OCI-LY1 (cell line): ENCODE measurements around the gene SNX5.
A peak's percentile ranks its signal among the peaks of the same experiment; 100 is the strongest.

ENCODE experiments used
- H2AFZ ChIP-seq: fragments of 200-600 bp; sonication (generic), shearing (Covaris generic); 2 replicates; pipeline ENCODE4 v1.6.0; 2014; ENCODE audit warnings: antibody characterized with exemption, mild to moderate bottlenecking, low read length
- H3F3A ChIP-seq: fragments of 200-600 bp; sonication (generic), shearing (Covaris generic); 2 replicates; pipeline ENCODE4 v1.6.0; 2014; ENCODE audit warnings: mild to moderate bottlenecking, antibody characterized with exemption, low read length, moderate library complexity; ENCODE audit not compliant: insufficient read depth
- H3K27ac ChIP-seq: fragments of 200-600 bp; sonication (generic); 2 replicates; pipeline ENCODE4 v1.5.1; 2014; ENCODE audit warnings: low read length, mixed run types, mild to moderate bottlenecking, low read depth; ENCODE audit not compliant: poor library complexity, severe bottlenecking
- H3K27me3 ChIP-seq: fragments of 200-600 bp; sonication (generic); 2 replicates; pipeline ENCODE4 v1.6.0; 2014; ENCODE audit warnings: antibody characterized with exemption, mild to moderate bottlenecking, low read length, moderate library complexity; ENCODE audit not compliant: insufficient read depth
- H3K36me3 ChIP-seq: fragments of 200-600 bp; sonication (generic); 2 replicates; pipeline ENCODE4 v1.6.1; 2014; ENCODE audit warnings: mild to moderate bottlenecking, antibody characterized with exemption, low read length, moderate library complexity, mixed read lengths; ENCODE audit not compliant: insufficient read depth
- H3K4me1 ChIP-seq: fragments of 200-600 bp; sonication (generic); 2 replicates; pipeline ENCODE4 v1.5.1; 2014; ENCODE audit warnings: mild to moderate bottlenecking, low read length, moderate library complexity; ENCODE audit not compliant: insufficient read depth, severe bottlenecking
- H3K4me2 ChIP-seq: fragments of 200-600 bp; sonication (generic), shearing (Covaris generic); 2 replicates; pipeline ENCODE4 v1.6.1; 2014; ENCODE audit warnings: low read length
- H3K4me3 ChIP-seq: fragments of 200-600 bp; sonication (generic); 2 replicates; pipeline ENCODE4 v1.5.1; 2014; ENCODE audit warnings: low read length, low read depth, mild to moderate bottlenecking, mixed read lengths; ENCODE audit not compliant: poor library complexity, severe bottlenecking
- H3K79me2 ChIP-seq: fragments of 200-600 bp; shearing (Covaris generic); 2 replicates; pipeline ENCODE4 v1.6.1; 2016; ENCODE audit warnings: mixed run types, low read length, mixed read lengths; ENCODE audit not compliant: insufficient read depth
- H3K9ac ChIP-seq: fragments of 200-600 bp; sonication (generic), shearing (Covaris generic); 2 replicates; pipeline ENCODE4 v1.6.1; 2014; ENCODE audit warnings: mild to moderate bottlenecking, low read length, mixed read lengths
- H3K9me2 ChIP-seq: fragments of 200-600 bp; sonication (generic), shearing (Covaris generic); 2 replicates; pipeline ENCODE4 v1.6.1; 2014; ENCODE audit warnings: low read depth, mild to moderate bottlenecking, low read length, mixed read lengths
- H3K9me3 ChIP-seq: fragments of 200-600 bp; shearing (Covaris generic); 2 replicates; pipeline ENCODE4 v1.6.1; 2014; ENCODE audit warnings: low read length, mixed read lengths
- H4K20me1 ChIP-seq: fragments of 200-600 bp; sonication (generic), shearing (Covaris generic); 2 replicates; pipeline ENCODE4 v1.6.0; 2016; ENCODE audit warnings: mild to moderate bottlenecking, low read length; ENCODE audit not compliant: insufficient read depth
- CTCF ChIP-seq: fragments of 200-600 bp; sonication (generic), shearing (Covaris generic); IDR thresholded peaks from 2 replicates; pipeline ENCODE4 v1.5.1; 2017; ENCODE audit warnings: mild to moderate bottlenecking, antibody characterized with exemption, low read length, moderate library complexity, mixed read lengths
- EZH2 ChIP-seq: fragments of 200-600 bp; sonication (generic), shearing (Covaris generic); IDR thresholded peaks from 2 replicates; pipeline ENCODE4 v1.8.0; 2017; ENCODE audit warnings: borderline replicate concordance, mixed run types, mild to moderate bottlenecking, antibody characterized with exemption, low read length, moderate library complexity, mixed read lengths

SNX5 gene

DNA sequence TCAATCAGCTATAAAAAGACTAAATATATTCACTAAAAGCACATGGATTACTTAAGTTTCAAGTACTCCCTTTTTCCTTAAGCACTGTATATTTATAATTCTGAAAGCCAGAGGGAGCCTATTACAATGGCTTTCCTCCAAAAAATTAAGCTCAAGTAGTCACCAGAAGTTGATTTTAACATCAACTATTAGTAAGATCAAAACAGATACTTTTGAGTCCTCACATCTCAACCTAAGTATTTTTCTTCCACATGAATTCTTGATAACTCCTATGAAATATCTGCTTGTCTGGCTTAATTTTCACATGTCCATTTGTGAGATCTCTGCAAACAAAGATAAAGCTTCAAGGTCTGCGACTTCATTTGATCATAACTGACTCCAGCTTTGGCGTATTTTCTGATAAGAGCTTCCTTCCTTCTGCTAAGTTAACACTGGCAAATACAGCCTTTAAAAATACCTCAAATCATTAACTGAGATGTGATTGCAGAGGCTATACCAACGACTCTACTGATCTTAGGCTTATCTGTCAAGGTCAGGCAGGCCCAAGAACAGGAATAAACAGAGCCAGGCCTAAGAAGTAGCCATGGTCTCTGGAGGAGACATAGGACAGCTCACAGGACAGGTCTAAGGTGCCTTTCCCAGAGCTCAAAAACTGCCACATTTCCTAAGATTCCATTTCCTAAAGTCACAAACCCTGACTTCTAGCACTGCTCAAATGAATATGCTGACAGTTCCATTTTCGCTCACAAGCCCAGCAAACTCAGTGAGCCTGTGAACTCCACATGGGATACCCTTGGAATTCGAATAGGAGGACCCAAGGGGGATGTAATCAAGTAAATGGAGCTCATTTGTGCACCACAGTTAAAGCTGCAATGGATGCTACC is 10.0 kb downstream of the SNX5 start:
- H3K36me3 ChIP-seq, result peaks cover 97% of the 10 kb centered on the region
- no peak overlapping the region for H2AFZ ChIP-seq
- no peak overlapping the region for H3K27ac ChIP-seq
- H3K9me2 ChIP-seq, result no peaks in the 10 kb centered on the region
- no peaks in the 10 kb centered on the region for H3K27me3 ChIP-seq
- peak overlapping the region; percentile 26; the same call in 1 of the 2 replicates for H3K4me2 ChIP-seq
- peaks cover 99% of the 10 kb centered on the region for H3K79me2 ChIP-seq
- H4K20me1 ChIP-seq, result peaks cover 3% of the 10 kb centered on the region; the same call in 1 of the 2 replicates
- H3K4me3 ChIP-seq, result no peak overlapping the region
- no peaks in the 10 kb centered on the region for H3K9me3 ChIP-seq
- TF ChIP-seq EZH2 (no peak), CTCF (no peak)
- no peaks in the 10 kb centered on the region for H3F3A ChIP-seq
- H3K4me1 ChIP-seq, result peaks cover 78% of the 10 kb centered on the region
- no peak overlapping the region for H3K9ac ChIP-seq

DNA sequence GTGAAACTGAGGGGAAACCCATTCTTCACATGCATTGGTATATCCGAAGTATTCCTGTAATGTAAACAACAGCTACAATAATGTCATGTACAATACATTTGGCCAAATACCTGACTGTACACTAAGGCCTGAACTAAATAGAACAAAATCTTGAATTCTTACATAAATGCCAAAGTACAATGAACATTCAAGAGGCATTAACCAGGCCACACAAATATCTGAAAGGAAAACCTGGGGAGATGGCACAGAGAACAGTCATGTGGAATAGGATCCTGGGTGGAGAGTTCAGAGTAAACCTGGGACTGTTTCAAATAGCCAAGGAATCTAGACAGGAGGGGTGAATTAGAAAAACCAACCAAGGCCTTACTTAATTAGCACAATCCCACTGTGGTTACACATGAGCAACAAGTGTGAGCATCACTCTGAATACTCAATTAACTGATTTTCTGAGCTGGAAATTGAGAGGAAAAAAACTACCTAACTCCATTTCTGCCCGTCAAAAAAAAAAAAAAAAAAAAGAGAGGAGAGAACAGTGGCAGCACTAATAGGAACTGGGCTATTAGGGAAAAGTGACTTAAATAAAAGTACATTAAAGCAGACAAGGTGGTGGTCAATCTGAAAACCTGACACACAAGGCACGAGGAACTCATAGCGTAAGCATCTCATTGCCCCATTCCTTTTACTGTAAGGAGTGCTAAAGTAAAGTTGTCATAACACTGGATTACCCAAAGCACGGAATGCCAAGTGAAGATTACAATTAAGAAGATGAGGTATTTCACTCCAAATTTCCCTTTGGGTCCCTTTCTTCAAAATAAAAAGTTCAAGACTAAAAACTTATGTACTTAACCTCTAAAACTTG is 10.9 kb downstream of the SNX5 start:
- Histone ChIP-seq H3K4me3 (no peak overlapping the region), H3K36me3 (peaks cover 97% of the 10 kb centered on the region), H4K20me1 (peaks cover 3% of the 10 kb centered on the region; the same call in 1 of the 2 replicates)

More for the DNA sequence above, 10.9 kb downstream of the SNX5 start:
- H3K27me3 ChIP-seq, result no peaks in the 10 kb centered on the region
- no peak overlapping the region for H3K27ac ChIP-seq
- TF ChIP-seq CTCF (no peak), EZH2 (no peak)
- peak overlapping the region; percentile 26; the same call in 1 of the 2 replicates for H3K4me2 ChIP-seq
- no peaks in the 10 kb centered on the region for H3K9me3 ChIP-seq
- no peak overlapping the region for H3K9ac ChIP-seq
- no peaks in the 10 kb centered on the region for H3F3A ChIP-seq
- peaks cover 69% of the 10 kb centered on the region for H3K4me1 ChIP-seq
- H2AFZ ChIP-seq, result no peak overlapping the region
- H3K9me2 ChIP-seq, result no peaks in the 10 kb centered on the region
- peaks cover 93% of the 10 kb centered on the region for H3K79me2 ChIP-seq
